Endothelial cell of umbilical vein (primary cell): ENCODE results near the gene DSE. TPM values are rescaled to one million over a fixed set of nuclear protein-coding genes. Genes with fewer than 3 reads are reported as not detected.

Source experiments
- BruUV-seq: library from RNA; stranded (reverse); fragments of 400-500 nt; replicated peaks from 2 replicates; lab custom pipeline; 2021; lab: Mats Ljungman, UMichigan
- CTCF ChIA-PET: fragments of 300-600, 350-600 bp; sonication (Branson Sonifier 250); formaldehyde crosslinking; loops from one replicate; lab custom pipeline; 2021; ENCODE audit warnings: antibody characterized with exemption, inconsistent platforms; lab: Charles Lee
- POLR2A ChIA-PET: fragments of 300-600, 350-600 bp; sonication (Branson Sonifier 250); formaldehyde crosslinking; loops from one replicate; lab custom pipeline; 2021; ENCODE audit warnings: antibody characterized with exemption, inconsistent platforms; lab: Charles Lee
- DNase-seq: peaks from one replicate; pipeline ENCODE4 v3.0.0-alpha.2; 2011; ENCODE audit warnings: low read depth, low spot score
- FAIRE-seq: peaks from 2 replicates; lab custom pipeline; 2011; peaks lifted over from hg19 to GRCh38; lab: Jason Lieb, UNC
- H2AFZ ChIP-seq: 2 replicates; pipeline ENCODE4 v1.6.0; 2012; ENCODE audit warnings: low read depth, low read length, control low read depth, inconsistent platforms
- H3K27ac ChIP-seq: 2 replicates; pipeline ENCODE4 v1.5.1; 2011; ENCODE audit warnings: low read depth, mild to moderate bottlenecking, control low read depth, low read length, moderate library complexity; ENCODE audit not compliant: insufficient read depth
- H3K27me3 ChIP-seq, 2 experiments: 2 replicates each; pipeline versions ENCODE4 v1.6.0 to v1.6.1; 2011; ENCODE audit warnings: low read length in 2 of 2, mixed read lengths in 1 of 2; ENCODE audit not compliant: control insufficient read depth in 2 of 2, insufficient read depth in 2 of 2
- H3K36me3 ChIP-seq, 2 experiments: 2 replicates in 1 of 2; 3 replicates in 1 of 2; pipeline ENCODE4 v1.5.1; 2011; ENCODE audit warnings: low read length in 2 of 2, mild to moderate bottlenecking in 1 of 2, moderate library complexity in 1 of 2; ENCODE audit not compliant: control insufficient read depth in 2 of 2, insufficient read depth in 2 of 2; ENCODE audit errors: extremely low read depth in 1 of 2
- H3K4me1 ChIP-seq: 3 replicates; pipeline ENCODE4 v1.5.1; 2011; ENCODE audit warnings: mild to moderate bottlenecking, low read length; ENCODE audit not compliant: control insufficient read depth, insufficient read depth; ENCODE audit errors: extremely low read depth
- H3K4me2 ChIP-seq: 2 replicates; pipeline ENCODE4 v1.6.1; 2011; ENCODE audit warnings: low read length, control low read depth, mixed read lengths; ENCODE audit not compliant: insufficient read depth
- H3K4me3 ChIP-seq, 3 experiments: fragments of 200-600 bp in 1 of 3; sonication (generic), shearing (Covaris generic) in 1 of 3; replicated peaks in 1 of 3; 2 replicates each; pipeline ENCODE4 v1.5.1; 2011 to 2016; ENCODE audit warnings: control low read depth in 3 of 3, low read length in 3 of 3, mild to moderate bottlenecking in 2 of 3, inconsistent platforms in 1 of 3, low read depth in 1 of 3, moderate library complexity in 1 of 3; ENCODE audit not compliant: insufficient read depth in 1 of 3
- H3K79me2 ChIP-seq: 2 replicates; pipeline ENCODE4 v1.6.0; 2012; ENCODE audit warnings: low read length, inconsistent platforms; ENCODE audit not compliant: control insufficient read depth, insufficient read depth
- H3K9ac ChIP-seq: replicated peaks from 2 replicates; pipeline ENCODE3; 2011; ENCODE audit warnings: low read length, control low read depth; ENCODE audit not compliant: insufficient read depth; ENCODE audit errors: extremely low read depth
- H3K9me1 ChIP-seq: replicated peaks from 3 replicates; pipeline ENCODE4 v1.6.0; 2011; ENCODE audit warnings: mild to moderate bottlenecking, low read length; ENCODE audit not compliant: control insufficient read depth, insufficient read depth; ENCODE audit errors: extremely low read depth
- H3K9me3 ChIP-seq: replicated peaks from 2 replicates; pipeline ENCODE4 v1.5.1; 2012; ENCODE audit warnings: low read length, inconsistent platforms; ENCODE audit not compliant: control insufficient read depth, insufficient read depth
- H4K20me1 ChIP-seq: replicated peaks from 2 replicates; pipeline ENCODE3; 2011; ENCODE audit warnings: mild to moderate bottlenecking, low read length; ENCODE audit not compliant: control insufficient read depth, insufficient read depth; ENCODE audit errors: extremely low read depth
- EZH2 ChIP-seq: IDR thresholded peaks from 2 replicates; pipeline ENCODE4 v1.6.1; 2012; ENCODE audit warnings: borderline replicate concordance, low read depth, mild to moderate bottlenecking, moderate library complexity, low read length, inconsistent platforms; ENCODE audit not compliant: severe bottlenecking
- FOS ChIP-seq: IDR thresholded peaks from 2 replicates; pipeline ENCODE4 v1.6.1; 2011; ENCODE audit warnings: mild to moderate bottlenecking, low read length, moderate library complexity, borderline replicate concordance; ENCODE audit not compliant: insufficient read depth
- GATA2 ChIP-seq: IDR thresholded peaks from 2 replicates; pipeline ENCODE4 v1.7.0; 2011; ENCODE audit warnings: low read depth, mild to moderate bottlenecking, moderate library complexity, mixed read lengths, low read length; ENCODE audit not compliant: insufficient read length, insufficient read depth
- JUN ChIP-seq: IDR thresholded peaks from 2 replicates; pipeline ENCODE4 v1.6.1; 2011; ENCODE audit warnings: borderline replicate concordance, low read depth; ENCODE audit not compliant: insufficient read length, insufficient read depth
- MYC ChIP-seq: IDR thresholded peaks from one replicate; pipeline ENCODE4 v1.6.1; 2011; ENCODE audit warnings: mild to moderate bottlenecking, low read depth, low read length
- POLR2A ChIP-seq: IDR thresholded peaks from 2 replicates; pipeline ENCODE4 v1.6.1; 2012; ENCODE audit warnings: low read depth, mild to moderate bottlenecking, control low read depth, low read length
- POLR2AphosphoS5 ChIP-seq: IDR thresholded peaks from 2 replicates; pipeline ENCODE4 v1.6.1; 2012; ENCODE audit warnings: low read depth, mild to moderate bottlenecking, control low read depth, low read length, moderate library complexity; ENCODE audit not compliant: insufficient read depth
- dilution Hi-C: fragments of 300-500 bp; cut with MboI; formaldehyde crosslinking; loops from one replicate; pipeline ENCODE4 v1.15.0; 2019; ENCODE audit warnings: low sequenced_read_pairs; ENCODE audit not compliant: extremely low pct_ligation_motif_present
- intact Hi-C: fragments of 100-400 bp; cut with micrococcal nuclease; formaldehyde crosslinking; loops from one replicate; pipeline ENCODE4 v1.10.0; 2022
- polyA plus RNA-seq, 4 experiments: library from polyadenylated mRNA; depleted of rRNA in 3 of 4; stranded (reverse) in 3 of 4; unstranded in 1 of 4; fragments of >200 nt; gene quantifications; 2 replicates each; pipeline versions ENCODE4 v1.2.1 to v1.2.3, GENCODE V29; 2011 to 2012; ENCODE audit warnings: missing spikeins in 1 of 4
- total RNA-seq: library from RNA; stranded (reverse); gene quantifications from 2 replicates; pipeline ENCODE4 v1.2.3, GENCODE V29; 2021
- TF ChIP-seq, protein P1 (sequence below): IDR thresholded peaks from 2 replicates; pipeline ENCODE4 v1.6.1; 2011; ENCODE audit not compliant: insufficient read depth, insufficient read length
- TF ChIP-seq, protein P2 (sequence below), 2 donors: IDR thresholded peaks; 1 replicate in 1 of 2; 2 replicates in 1 of 2; pipeline ENCODE4 v1.5.1; 2011; ENCODE audit warnings: low read length in 2 of 2, mild to moderate bottlenecking in 2 of 2, moderate library complexity in 2 of 2, control low read depth in 1 of 2, inconsistent platforms in 1 of 2, low read depth in 1 of 2; ENCODE audit not compliant: insufficient read depth in 1 of 2; ENCODE audit errors: extremely low read depth in 1 of 2

Gene DSE
- total and polyA plus RNA-seq, 2 donors (not counting 3 experiments of a cell fraction or from before 2014, with no cell fraction given), result 12.0 to 25.0 TPM

DNA sequence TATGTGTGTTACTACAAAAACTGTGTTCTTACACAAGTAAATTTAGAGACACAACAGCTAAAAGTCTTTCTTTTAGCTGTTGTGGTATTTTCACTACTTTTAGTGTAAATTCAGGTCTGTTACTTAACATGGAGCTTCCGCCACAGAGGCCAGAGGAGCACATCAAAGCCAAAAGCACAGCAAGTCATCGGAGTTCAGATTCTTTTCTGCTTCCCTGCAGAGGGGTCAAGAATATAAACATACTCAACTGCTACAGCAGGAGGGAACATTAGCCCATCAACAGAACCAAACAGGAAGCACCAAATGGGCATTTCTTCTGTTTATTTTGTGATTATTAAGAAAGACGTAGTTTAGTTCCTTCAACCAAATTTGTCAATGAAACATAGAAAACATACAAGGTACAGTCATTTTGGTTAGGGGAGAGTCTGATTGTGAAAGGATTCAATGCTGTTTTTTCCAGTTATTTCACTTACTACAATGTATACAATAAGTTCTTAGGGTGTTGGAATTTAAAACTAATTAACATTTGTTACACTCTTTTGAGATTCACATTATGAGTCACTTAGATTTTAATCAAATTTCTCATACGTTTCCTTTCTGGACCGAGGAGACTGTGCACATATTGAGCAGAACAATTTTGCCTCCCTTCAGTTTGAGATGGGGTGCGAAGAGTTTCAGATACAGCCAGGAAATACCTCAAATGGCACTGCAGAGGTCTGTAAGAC, 42.8 kb upstream of the DSE start:
- H4K20me1 ChIP-seq, result no peaks in the 10 kb centered on the region
- no peaks in the 10 kb centered on the region for H3K27me3 ChIP-seq
- H3K4me3 ChIP-seq, result peak overlapping the region in 1 of 3 experiments; percentile 34
- FAIRE-seq (peak; percentile 78), DNase-seq (peak; percentile 79)
- peak overlapping the region; percentile 62 for H2AFZ ChIP-seq
- H3K9ac ChIP-seq, result peak overlapping the region; percentile 38
- no peaks in the 10 kb centered on the region for H3K79me2 ChIP-seq
- dilution Hi-C loops (no loop called here), intact Hi-C loops (loop anchor here (1.0 to 2.0 kb wide), 2 partner anchors 14 to 43 kb away; partner anchors contain the start of gene DSE)
- ChIA-PET CTCF (interaction anchor here (0.6 to 2.7 kb wide), 4 partner anchors 9 to 184 kb away, joined by 3 to 12 read pairs (median 3); partner anchors contain the start of gene CALHM5), POLR2A (no interaction called here)
- H3K36me3 ChIP-seq, result no peaks in the 10 kb centered on the region
- TF ChIP-seq JUN (peak; percentile 38), GATA2 (peak; percentile 64), EZH2 (no peak), POLR2AphosphoS5 (no peak), MYC (no peak), POLR2A (no peak), FOS (peak; percentile 20)
- TF ChIP-seq, protein P1, sequence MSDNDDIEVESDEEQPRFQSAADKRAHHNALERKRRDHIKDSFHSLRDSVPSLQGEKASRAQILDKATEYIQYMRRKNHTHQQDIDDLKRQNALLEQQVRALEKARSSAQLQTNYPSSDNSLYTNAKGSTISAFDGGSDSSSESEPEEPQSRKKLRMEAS, result no peak
- TF ChIP-seq, protein P2, sequence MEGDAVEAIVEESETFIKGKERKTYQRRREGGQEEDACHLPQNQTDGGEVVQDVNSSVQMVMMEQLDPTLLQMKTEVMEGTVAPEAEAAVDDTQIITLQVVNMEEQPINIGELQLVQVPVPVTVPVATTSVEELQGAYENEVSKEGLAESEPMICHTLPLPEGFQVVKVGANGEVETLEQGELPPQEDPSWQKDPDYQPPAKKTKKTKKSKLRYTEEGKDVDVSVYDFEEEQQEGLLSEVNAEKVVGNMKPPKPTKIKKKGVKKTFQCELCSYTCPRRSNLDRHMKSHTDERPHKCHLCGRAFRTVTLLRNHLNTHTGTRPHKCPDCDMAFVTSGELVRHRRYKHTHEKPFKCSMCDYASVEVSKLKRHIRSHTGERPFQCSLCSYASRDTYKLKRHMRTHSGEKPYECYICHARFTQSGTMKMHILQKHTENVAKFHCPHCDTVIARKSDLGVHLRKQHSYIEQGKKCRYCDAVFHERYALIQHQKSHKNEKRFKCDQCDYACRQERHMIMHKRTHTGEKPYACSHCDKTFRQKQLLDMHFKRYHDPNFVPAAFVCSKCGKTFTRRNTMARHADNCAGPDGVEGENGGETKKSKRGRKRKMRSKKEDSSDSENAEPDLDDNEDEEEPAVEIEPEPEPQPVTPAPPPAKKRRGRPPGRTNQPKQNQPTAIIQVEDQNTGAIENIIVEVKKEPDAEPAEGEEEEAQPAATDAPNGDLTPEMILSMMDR (IDR thresholded peaks at IDR 0.05; ENCODE audit: extremely low read depth in 1 of 2, insufficient read depth in 1 of 2, low read depth in 1 of 2, low read length in 2 of 2), result no peak
- BruUV-seq, result no TSS peak
- H3K4me1 ChIP-seq, result peaks cover 16% of the 10 kb centered on the region
- H3K9me3 ChIP-seq, result no peaks in the 10 kb centered on the region
- peak overlapping the region; percentile 75 for H3K27ac ChIP-seq
- H3K4me2 ChIP-seq, result peak overlapping the region; percentile 92
- no peaks in the 10 kb centered on the region for H3K9me1 ChIP-seq
